Right lobe of liver (tissue), 4 donors: ENCODE results near the gene ELOVL6.
"Not testable (repeated sequence)": the region's sequence is repeated elsewhere in the genome, so short reads cannot be mapped to it uniquely, and the experiment has no call there.

Experiments
- POLR2A ChIP-seq: fragments of 450-650 bp; IDR thresholded peaks from one replicate; pipeline ENCODE4 v1.6.1; 2017; ENCODE audit warnings: antibody characterized with exemption, mild to moderate bottlenecking
- TF ChIP-seq, protein P1 (sequence below), 4 donors: fragments of 200-600 bp in 3 of 4; fragments of 450-650 bp in 1 of 4; IDR thresholded peaks; one replicate each; pipeline versions ENCODE4 v1.5.1 to v1.8.0; 2016 to 2022; ENCODE audit warnings: antibody characterized with exemption in 4 of 4, mild to moderate bottlenecking in 2 of 4
- donor health status: DM: no; HTN: no; CAD: no.
- donor health status: DM: no; HTN: no; CAD: no.
- donor health status: DM: no; HTN: yes; CAD: no.

DNA sequence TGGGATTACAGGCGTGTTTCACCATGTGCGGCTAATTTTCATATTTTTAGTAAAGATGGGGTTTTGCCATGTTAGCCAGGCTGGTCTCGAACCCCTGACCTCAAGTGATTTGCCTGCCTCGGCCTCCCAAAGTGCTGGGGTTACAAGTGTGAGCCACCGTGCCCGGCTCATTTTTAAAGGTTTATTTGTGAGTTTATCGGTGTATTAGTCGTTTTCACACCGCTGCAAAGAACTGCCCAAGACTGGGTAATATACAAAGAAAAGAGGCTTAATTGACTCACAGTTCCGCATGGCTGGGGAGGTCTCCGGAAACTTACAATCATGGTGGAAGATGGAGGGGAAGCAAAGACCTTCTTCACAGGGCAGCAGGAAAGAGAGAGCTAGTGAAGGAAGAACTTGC, 159.3 kb downstream of the ELOVL6 start:
- TF ChIP-seq, protein P1, sequence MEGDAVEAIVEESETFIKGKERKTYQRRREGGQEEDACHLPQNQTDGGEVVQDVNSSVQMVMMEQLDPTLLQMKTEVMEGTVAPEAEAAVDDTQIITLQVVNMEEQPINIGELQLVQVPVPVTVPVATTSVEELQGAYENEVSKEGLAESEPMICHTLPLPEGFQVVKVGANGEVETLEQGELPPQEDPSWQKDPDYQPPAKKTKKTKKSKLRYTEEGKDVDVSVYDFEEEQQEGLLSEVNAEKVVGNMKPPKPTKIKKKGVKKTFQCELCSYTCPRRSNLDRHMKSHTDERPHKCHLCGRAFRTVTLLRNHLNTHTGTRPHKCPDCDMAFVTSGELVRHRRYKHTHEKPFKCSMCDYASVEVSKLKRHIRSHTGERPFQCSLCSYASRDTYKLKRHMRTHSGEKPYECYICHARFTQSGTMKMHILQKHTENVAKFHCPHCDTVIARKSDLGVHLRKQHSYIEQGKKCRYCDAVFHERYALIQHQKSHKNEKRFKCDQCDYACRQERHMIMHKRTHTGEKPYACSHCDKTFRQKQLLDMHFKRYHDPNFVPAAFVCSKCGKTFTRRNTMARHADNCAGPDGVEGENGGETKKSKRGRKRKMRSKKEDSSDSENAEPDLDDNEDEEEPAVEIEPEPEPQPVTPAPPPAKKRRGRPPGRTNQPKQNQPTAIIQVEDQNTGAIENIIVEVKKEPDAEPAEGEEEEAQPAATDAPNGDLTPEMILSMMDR (IDR thresholded peaks at IDR 0.05), result not testable (repeated sequence)
- not testable (repeated sequence) for TF ChIP-seq POLR2A
